Nephron progenitor cell (in vitro differentiated cells): ENCODE data around the gene ZNF330.

Source experiments
- DNase-seq: peaks from one replicate; pipeline ENCODE4 v3.0.0; 2021
- H3K27ac Mint-ChIP-seq: 2 replicates; pipeline ENCODE4 v1.8.0; 2021; ENCODE audit warnings: mild to moderate bottlenecking, moderate library complexity, mixed read lengths
- H3K27me3 Mint-ChIP-seq: 2 replicates; pipeline ENCODE4 v1.8.0; 2021; ENCODE audit warnings: mild to moderate bottlenecking, low read depth, mixed read lengths; ENCODE audit not compliant: poor library complexity
- H3K36me3 Mint-ChIP-seq: 2 replicates; pipeline ENCODE4 v1.8.0; 2021; ENCODE audit warnings: low read depth, mixed read lengths
- H3K4me1 Mint-ChIP-seq: 2 replicates; pipeline ENCODE4 v1.8.0; 2021; ENCODE audit warnings: mixed read lengths
- H3K4me3 Mint-ChIP-seq: 2 replicates; pipeline ENCODE4 v1.8.0; 2021; ENCODE audit warnings: mild to moderate bottlenecking, moderate library complexity, mixed read lengths
- H3K9me3 Mint-ChIP-seq: 2 replicates; pipeline ENCODE4 v1.8.0; 2021; ENCODE audit warnings: mild to moderate bottlenecking, moderate library complexity, mixed read lengths
- TF ChIP-seq, protein P1 (sequence below): fragments of 200-600 bp; sonication (generic); IDR thresholded peaks from 2 replicates; pipeline ENCODE4 v1.5.0; 2021; ENCODE audit warnings: antibody characterized with exemption

ZNF330 gene

GRCh38 chr4:141244419-141244818, 23.7 kb downstream of the ZNF330 start:
- no peaks in the 10 kb centered on the region for H3K4me1 Mint-ChIP-seq
- no peak overlapping the region for H3K4me3 Mint-ChIP-seq
- H3K9me3 Mint-ChIP-seq = no peaks in the 10 kb centered on the region
- H3K27ac Mint-ChIP-seq = no peak overlapping the region
- H3K27me3 Mint-ChIP-seq = peaks cover 4% of the 10 kb centered on the region
- TF ChIP-seq, protein P1, sequence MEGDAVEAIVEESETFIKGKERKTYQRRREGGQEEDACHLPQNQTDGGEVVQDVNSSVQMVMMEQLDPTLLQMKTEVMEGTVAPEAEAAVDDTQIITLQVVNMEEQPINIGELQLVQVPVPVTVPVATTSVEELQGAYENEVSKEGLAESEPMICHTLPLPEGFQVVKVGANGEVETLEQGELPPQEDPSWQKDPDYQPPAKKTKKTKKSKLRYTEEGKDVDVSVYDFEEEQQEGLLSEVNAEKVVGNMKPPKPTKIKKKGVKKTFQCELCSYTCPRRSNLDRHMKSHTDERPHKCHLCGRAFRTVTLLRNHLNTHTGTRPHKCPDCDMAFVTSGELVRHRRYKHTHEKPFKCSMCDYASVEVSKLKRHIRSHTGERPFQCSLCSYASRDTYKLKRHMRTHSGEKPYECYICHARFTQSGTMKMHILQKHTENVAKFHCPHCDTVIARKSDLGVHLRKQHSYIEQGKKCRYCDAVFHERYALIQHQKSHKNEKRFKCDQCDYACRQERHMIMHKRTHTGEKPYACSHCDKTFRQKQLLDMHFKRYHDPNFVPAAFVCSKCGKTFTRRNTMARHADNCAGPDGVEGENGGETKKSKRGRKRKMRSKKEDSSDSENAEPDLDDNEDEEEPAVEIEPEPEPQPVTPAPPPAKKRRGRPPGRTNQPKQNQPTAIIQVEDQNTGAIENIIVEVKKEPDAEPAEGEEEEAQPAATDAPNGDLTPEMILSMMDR = no peak
- DNase-seq = no peak
- no peaks in the 10 kb centered on the region for H3K36me3 Mint-ChIP-seq

DNA sequence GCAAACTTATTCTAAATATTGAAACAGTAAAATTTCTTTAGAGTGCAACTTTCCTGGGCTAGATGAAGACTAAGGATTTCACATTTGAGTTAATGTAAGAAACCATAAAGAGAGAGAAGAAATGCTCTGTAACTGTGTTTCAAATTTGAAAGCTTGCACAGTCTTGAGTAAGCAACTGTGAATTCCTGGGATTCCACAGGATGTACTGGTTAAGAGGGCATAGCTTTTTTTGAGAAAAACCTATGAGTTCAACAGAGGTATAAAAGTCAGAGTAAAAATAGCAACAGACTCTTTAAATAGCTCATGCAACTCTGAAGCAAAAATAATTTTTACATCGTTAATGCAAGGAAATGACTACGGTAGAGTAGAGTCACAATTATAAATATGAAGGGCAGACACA, 25.5 kb downstream of the ZNF330 start:
- Mint-ChIP-seq H3K27ac (no peak overlapping the region), H3K27me3 (peaks cover 5% of the 10 kb centered on the region), H3K9me3 (no peaks in the 10 kb centered on the region), H3K4me3 (no peak overlapping the region), H3K4me1 (no peaks in the 10 kb centered on the region), H3K36me3 (no peaks in the 10 kb centered on the region)
- DNase-seq = no peak
- TF ChIP-seq, protein P1 = no peak

GRCh38 chr4:141246683-141247429, 26.2 kb downstream of the ZNF330 start:
- DNase-seq = no peak
- H3K36me3 Mint-ChIP-seq = no peaks in the 10 kb centered on the region
- H3K27ac Mint-ChIP-seq = no peak overlapping the region
- TF ChIP-seq, protein P1 = no peak
- no peaks in the 10 kb centered on the region for H3K4me1 Mint-ChIP-seq
- H3K27me3 Mint-ChIP-seq = peaks cover 7% of the 10 kb centered on the region
- no peak overlapping the region for H3K4me3 Mint-ChIP-seq
- H3K9me3 Mint-ChIP-seq = no peaks in the 10 kb centered on the region

GRCh38 chr4:141247430-141247780, 26.7 kb downstream of the ZNF330 start:
- Mint-ChIP-seq H3K4me3 (no peak overlapping the region), H3K36me3 (no peaks in the 10 kb centered on the region), H3K27ac (no peak overlapping the region), H3K4me1 (no peaks in the 10 kb centered on the region), H3K27me3 (peaks cover 4% of the 10 kb centered on the region), H3K9me3 (no peaks in the 10 kb centered on the region)
- DNase-seq = no peak
- TF ChIP-seq, protein P1 = no peak

DNA sequence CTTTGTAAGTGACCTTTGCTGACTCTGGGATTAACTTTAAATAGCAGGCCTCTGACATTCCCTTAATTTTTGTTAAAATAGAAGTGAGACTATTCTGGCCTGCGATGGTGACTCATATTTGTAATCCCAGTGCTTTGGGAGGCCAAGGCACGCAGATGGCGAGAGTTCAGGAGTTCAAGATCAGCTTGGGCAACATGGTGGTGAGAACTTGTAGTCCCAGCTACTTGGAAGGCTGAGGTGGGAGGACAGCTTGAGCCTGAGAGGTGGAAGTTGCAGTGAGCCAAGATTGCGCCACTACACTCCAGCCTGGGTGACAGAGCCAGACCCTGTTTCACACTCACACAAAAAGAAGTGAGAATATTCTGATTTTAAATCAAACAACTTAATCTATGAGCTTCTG, 27.3 kb downstream of the ZNF330 start:
- Mint-ChIP-seq H3K36me3 (no peaks in the 10 kb centered on the region), H3K9me3 (no peaks in the 10 kb centered on the region), H3K4me3 (no peak overlapping the region), H3K27ac (no peak overlapping the region), H3K4me1 (no peaks in the 10 kb centered on the region), H3K27me3 (peaks cover 4% of the 10 kb centered on the region)
- TF ChIP-seq, protein P1 = no peak
- DNase-seq = no peak

DNA sequence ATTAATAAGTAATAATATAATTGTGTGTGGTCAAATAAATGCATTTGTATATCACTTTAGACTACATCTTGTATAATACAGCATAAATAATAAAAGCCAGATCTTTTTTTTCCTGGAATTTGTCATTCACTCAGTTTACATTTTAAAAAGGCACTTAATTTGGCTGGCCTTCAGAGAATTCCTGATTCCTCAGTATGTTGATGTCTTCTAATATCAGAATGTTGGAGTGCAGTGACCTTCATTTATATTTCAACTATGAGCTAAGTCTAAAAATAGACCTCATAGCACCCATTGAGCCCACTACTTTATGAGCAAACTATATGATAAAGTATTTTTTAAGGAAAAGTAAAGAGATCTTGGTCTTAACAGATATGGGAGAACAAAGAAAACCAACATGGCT, 27.8 kb downstream of the ZNF330 start:
- no peaks in the 10 kb centered on the region for H3K4me1 Mint-ChIP-seq
- no peak overlapping the region for H3K4me3 Mint-ChIP-seq
- H3K9me3 Mint-ChIP-seq = no peaks in the 10 kb centered on the region
- no peak overlapping the region for H3K27ac Mint-ChIP-seq
- H3K36me3 Mint-ChIP-seq = no peaks in the 10 kb centered on the region
- H3K27me3 Mint-ChIP-seq = peaks cover 6% of the 10 kb centered on the region
- DNase-seq = no peak
- TF ChIP-seq, protein P1 = no peak
